ENCODE data around the gene TTLL11. TPM values are rescaled to one million over a fixed set of nuclear protein-coding genes. Genes with fewer than 3 reads are reported as not detected.

The TTLL11 gene
- total RNA-seq, 1 donor from 2014 or later, result 3.6 TPM

- Mint-ChIP-seq H3K4me1 (no peaks in the 10 kb centered on the region), H3K36me3 (ENCODE audit: low read depth) (no peaks in the 10 kb centered on the region), H3K4me3 (no peak overlapping the region), H3K27me3 (peaks cover 4% of the 10 kb centered on the region), H3K9me3 (no peaks in the 10 kb centered on the region), H3K27ac (no peak overlapping the region)
- ATAC-seq (ENCODE audit: low read depth) (no peak), DNase-seq (no peak)
- ChIA-PET POLR2A (no interaction called here), CTCF (no interaction called here)
- TF ChIP-seq CTCF (IDR thresholded peaks at IDR 0.05), result no peak
- intact Hi-C loops (cut with micrococcal nuclease), result no loop called here
Observed at GRCh38 chr9:121790841-121791240, 302.3 kb downstream of the TTLL11 start.

GRCh38 chr9:121788686-121789366 lies 304.3 kb downstream of the TTLL11 start:
- no peaks in the 10 kb centered on the region for H3K36me3 Mint-ChIP-seq (ENCODE audit: low read depth)
- intact Hi-C loops (cut with micrococcal nuclease), result no loop called here
- DNase-seq, result no peak
- no peak overlapping the region for H3K27ac Mint-ChIP-seq
- ChIA-PET CTCF (no interaction called here), POLR2A (no interaction called here)
- no peaks in the 10 kb centered on the region for H3K4me1 Mint-ChIP-seq
- H3K4me3 Mint-ChIP-seq, result no peak overlapping the region
- no peaks in the 10 kb centered on the region for H3K9me3 Mint-ChIP-seq
- TF ChIP-seq CTCF (IDR thresholded peaks at IDR 0.05), result no peak
- peaks cover 4% of the 10 kb centered on the region for H3K27me3 Mint-ChIP-seq
- no peak for ATAC-seq (ENCODE audit: low read depth)

- Mint-ChIP-seq H3K36me3 (ENCODE audit: low read depth) (no peaks in the 10 kb centered on the region), H3K27ac (no peak overlapping the region), H3K4me3 (no peak overlapping the region), H3K27me3 (peaks cover 4% of the 10 kb centered on the region), H3K9me3 (no peaks in the 10 kb centered on the region), H3K4me1 (no peaks in the 10 kb centered on the region)
- POLR2A ChIA-PET, result no interaction called here
- intact Hi-C loops (cut with micrococcal nuclease), result no loop called here
- CTCF ChIA-PET, result no interaction called here
- TF ChIP-seq CTCF (IDR thresholded peaks at IDR 0.05), result no peak
- no peak for ATAC-seq (ENCODE audit: low read depth)
- DNase-seq, result no peak
Observed at GRCh38 chr9:121786998-121787422, 306.1 kb downstream of the TTLL11 start.

- Mint-ChIP-seq H3K27ac (no peak overlapping the region), H3K27me3 (peaks cover 4% of the 10 kb centered on the region), H3K4me1 (no peaks in the 10 kb centered on the region), H3K9me3 (no peaks in the 10 kb centered on the region), H3K4me3 (no peak overlapping the region), H3K36me3 (ENCODE audit: low read depth) (no peaks in the 10 kb centered on the region)
- no peak for DNase-seq
- TF ChIP-seq CTCF (IDR thresholded peaks at IDR 0.05), result no peak
- ATAC-seq (ENCODE audit: low read depth), result no peak
- POLR2A ChIA-PET, result no interaction called here
- CTCF ChIA-PET, result no interaction called here
- intact Hi-C loops (cut with micrococcal nuclease), result no loop called here
Observed at GRCh38 chr9:121786543-121786948, 306.6 kb downstream of the TTLL11 start.

DNA sequence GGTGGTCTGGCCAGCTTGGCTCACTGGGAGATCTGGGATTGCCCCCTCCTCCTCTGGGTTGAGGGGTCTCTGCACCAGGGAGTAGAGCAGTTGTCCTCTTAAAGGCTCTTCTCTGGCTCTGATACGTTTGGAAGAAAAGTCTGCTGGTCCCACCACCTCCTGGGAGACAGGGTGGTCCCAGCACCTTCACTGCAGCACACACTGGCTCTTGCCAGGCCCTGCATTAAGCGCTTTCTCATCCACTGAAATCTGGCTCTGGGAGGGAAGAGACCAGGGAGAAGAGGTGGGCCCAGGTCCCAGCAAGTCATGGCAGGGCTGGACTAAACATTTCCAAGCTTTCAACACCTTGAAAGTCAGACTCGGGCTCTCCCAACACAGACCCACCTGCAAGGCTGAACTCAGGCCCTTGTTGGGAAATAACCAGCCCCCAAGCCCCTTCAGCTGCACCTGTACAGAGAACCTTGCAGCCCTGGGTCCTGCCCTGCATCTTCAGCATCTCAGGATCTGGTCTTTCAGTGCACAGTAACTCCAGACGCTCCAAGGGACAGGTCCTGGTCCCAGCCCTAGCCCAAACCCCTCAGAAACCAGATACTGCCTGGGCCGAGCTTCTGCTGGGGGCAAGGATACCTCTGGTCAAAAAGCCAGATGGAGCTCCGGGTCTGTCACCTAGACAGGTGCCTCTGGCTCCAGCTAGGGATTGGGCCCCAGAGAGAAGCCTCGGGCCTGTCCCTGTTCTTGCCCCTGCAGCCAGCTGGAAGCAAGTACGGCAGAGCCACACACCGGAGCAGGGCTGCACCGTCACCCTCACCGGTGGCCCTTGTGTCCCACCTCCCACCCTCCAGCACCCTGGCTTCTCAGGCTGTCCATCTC lies 307.2 kb downstream of the TTLL11 start:
- DNase-seq (no peak), ATAC-seq (ENCODE audit: low read depth) (no peak)
- no peak for TF ChIP-seq CTCF (IDR thresholded peaks at IDR 0.05)
- Mint-ChIP-seq H3K4me3 (no peak overlapping the region), H3K36me3 (ENCODE audit: low read depth) (no peaks in the 10 kb centered on the region), H3K9me3 (no peaks in the 10 kb centered on the region), H3K4me1 (no peaks in the 10 kb centered on the region), H3K27ac (no peak overlapping the region), H3K27me3 (peaks cover 4% of the 10 kb centered on the region)
- intact Hi-C loops (cut with micrococcal nuclease), result no loop called here
- CTCF ChIA-PET, result no interaction called here
- POLR2A ChIA-PET, result no interaction called here

All from activated B cell treated with CpG ODN at 0.5 μM for 24 hours (primary cell).